NOMO-1 treated with dmso at 0.1 percent for 144 hours (cell line): ENCODE measurements around the gene METTL17.

Experiments used
- DNase-seq: peaks from one replicate; lab custom pipeline; 2025; ENCODE audit not compliant: unreplicated experiment; lab: John Stamatoyannopoulos, UW

The METTL17 gene

DNA sequence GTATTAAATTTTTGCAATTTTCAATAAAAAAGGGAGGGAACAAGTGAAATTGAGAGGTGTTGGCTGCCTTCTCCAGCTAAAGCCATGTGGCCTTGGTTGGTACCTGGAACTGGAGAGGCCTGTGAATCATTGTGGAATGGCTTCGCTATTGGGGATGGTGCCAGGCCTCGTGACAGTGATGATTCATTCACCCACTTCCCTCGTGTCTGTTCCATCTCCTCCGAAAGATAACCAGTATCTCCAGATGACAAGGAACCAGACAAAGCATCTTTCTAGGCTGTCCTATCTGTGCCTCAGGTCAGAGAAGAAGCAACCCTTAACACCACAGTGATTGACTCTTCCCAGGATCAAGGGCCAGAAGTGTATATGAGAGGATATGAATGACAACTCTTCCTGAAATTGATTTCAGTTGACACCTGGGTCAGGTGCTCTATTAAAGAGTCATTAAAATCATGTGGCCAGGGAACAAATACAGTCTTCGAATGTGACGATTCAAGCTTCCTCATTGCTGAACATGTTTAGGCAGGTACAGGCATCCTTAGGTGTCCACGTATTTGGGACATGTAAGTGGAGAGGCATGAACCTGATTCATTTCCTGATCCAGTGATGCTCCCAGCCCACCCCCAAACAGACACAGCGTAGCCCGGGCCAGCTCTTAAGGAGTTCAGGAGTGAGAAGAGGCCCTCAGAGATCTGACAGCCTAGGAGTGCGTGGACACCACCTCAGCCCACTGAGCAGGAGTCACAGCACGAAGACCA lies 52.1 kb downstream of the METTL17 start, which contains the start of gene RNASE7:
TSS of gene RNASE7 (plus strand) at position 687 of the 758 bp plus-strand sequence. CDS start 631 bp downstream, outside the sequence.
- DNase-seq, result no peak

DNA sequence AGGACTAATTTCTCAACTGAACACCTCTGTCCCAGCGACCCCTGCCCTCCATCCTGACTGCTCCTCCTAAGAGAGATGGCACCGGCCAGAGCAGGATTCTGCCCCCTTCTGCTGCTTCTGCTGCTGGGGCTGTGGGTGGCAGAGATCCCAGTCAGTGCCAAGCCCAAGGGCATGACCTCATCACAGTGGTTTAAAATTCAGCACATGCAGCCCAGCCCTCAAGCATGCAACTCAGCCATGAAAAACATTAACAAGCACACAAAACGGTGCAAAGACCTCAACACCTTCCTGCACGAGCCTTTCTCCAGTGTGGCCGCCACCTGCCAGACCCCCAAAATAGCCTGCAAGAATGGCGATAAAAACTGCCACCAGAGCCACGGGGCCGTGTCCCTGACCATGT lies 53.1 kb downstream of the METTL17 start:
- DNase-seq, result no peak

DNA sequence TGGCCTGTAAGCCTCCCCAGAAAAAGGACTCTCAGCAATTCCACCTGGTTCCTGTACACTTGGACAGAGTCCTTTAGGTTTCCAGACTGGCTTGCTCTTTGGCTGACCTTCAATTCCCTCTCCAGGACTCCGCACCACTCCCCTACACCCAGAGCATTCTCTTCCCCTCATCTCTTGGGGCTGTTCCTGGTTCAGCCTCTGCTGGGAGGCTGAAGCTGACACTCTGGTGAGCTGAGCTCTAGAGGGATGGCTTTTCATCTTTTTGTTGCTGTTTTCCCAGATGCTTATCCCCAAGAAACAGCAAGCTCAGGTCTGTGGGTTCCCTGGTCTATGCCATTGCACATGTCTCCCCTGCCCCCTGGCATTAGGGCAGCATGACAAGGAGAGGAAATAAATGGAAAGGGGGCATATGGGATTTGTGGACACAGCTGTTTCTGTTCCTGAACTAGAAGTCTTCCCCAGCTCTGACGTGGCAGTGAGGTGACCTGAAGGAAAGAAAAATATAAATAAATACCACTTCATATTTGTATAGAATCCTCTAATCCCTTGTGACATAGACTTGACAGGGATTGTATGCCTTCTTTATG lies 53.7 kb downstream of the METTL17 start:
- no peak for DNase-seq

DNA sequence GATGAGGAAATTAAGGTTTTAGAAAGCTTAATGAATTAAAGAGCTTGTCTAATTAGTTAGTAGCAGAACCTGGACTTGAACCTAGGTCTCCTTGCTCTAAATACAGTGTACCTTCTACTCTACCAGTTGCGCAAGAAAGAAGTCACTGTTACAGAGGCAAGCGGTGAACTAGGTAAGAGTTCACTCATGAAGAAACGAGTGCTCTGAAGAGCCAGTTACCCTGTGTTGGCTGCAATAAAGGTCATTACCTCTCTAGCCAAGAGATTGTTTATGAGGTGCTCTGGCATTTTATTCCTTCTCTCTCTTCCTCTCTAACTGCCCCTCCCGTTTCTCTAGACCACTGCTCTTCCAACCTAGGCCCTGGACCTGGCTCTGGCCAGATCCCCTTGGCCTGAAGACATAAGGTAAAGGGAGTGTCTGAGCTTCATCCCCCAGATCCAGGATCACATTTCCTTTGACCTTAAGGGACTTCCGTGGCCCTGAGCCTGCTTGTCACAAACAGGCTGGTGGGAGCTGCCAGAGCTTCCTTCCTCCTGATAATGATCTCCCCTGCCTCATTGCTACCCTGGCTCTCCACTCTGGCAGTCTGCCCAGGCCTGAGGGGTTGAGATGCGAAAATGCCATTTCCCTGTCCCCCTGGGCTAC lies 54.3 kb downstream of the METTL17 start:
- DNase-seq, result no peak
